ENCODE data around the gene GALT. TPM values are rescaled to one million over a fixed set of nuclear protein-coding genes. Genes with fewer than 3 reads are reported as not detected.

Gene GALT
- total and polyA plus RNA-seq, 2 donors (not counting 1 experiment from before 2014, with no cell fraction given) = 111 to 167 TPM

DNA sequence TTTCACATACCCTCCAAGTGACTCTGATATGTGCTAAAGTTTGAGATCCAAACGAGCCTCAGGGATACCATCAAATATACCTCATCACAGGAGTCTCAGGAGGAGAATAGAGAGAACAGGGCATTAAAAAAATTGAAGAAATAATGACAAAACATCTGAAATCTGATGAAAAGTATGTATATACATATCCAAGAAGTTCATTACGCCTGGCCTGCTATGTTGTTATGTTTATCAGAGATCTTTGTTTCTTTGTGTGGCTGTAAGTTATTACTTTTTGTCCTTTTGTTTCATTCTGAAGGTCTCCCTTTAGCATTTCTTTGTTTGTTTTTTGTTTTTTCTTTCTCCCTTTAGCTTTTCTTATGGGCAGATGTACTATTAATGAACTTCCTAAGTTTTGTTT is 47.1 kb downstream of the GALT start:
- ChIA-PET POLR2A (no interaction called here), CTCF (interaction anchor here (2.4 kb wide), 1 partner anchor 9 kb away, joined by 9 read pairs; no protein-coding TSS in a partner anchor)
- intact Hi-C loops (cut with micrococcal nuclease) = no loop called here
- H3K4me1 Mint-ChIP-seq = no peaks in the 10 kb centered on the region
- no peaks in the 10 kb centered on the region for H3K36me3 ChIP-seq (replicated peaks in 1 of 2; ENCODE audit: control extremely low read depth in 1 of 2, control insufficient read depth in 1 of 2, extremely low read depth in 1 of 2, insufficient read depth in 2 of 2, low read length in 1 of 2)
- H3K27me3 ChIP-seq (replicated peaks in 1 of 4; ENCODE audit: control extremely low read depth in 1 of 4, control insufficient read depth in 3 of 4, insufficient read depth in 4 of 4, low read length in 3 of 4) = peaks cover 0 to 10% (median 0%) of the 10 kb centered on the region in 4 experiments
- DNase-seq = no peak
- no peaks in the 10 kb centered on the region for H3K4me1 ChIP-seq (ENCODE audit: control insufficient read depth in 2 of 2, insufficient read depth in 2 of 2, low read length in 2 of 2)
- H3K4me3 Mint-ChIP-seq = no peak overlapping the region
- WGBS (ENCODE audit: insufficient coverage) = no CpG with 5 or more reads among the region's 2 CpGs
- no peaks in the 10 kb centered on the region for H4K20me1 ChIP-seq (ENCODE audit: control insufficient read depth, insufficient read depth, low read length, poor library complexity, severe bottlenecking)
- no peak overlapping the region for H3K9ac ChIP-seq (ENCODE audit: low read length)
- no peaks in the 10 kb centered on the region for H3K9me3 Mint-ChIP-seq (ENCODE audit: insufficient read depth)
- ATAC-seq (ENCODE audit: low read depth) = no peak
- H3K9me3 ChIP-seq (ENCODE audit: control extremely low read depth in 1 of 3, control insufficient read depth in 2 of 3, insufficient read depth in 1 of 3, low read length in 2 of 3) = no peaks in the 10 kb centered on the region
- H3K4me3 ChIP-seq (ENCODE audit: control extremely low read depth in 1 of 5, extremely low read depth in 1 of 5, insufficient read depth in 1 of 5, low read depth in 2 of 5, low read length in 4 of 5) = no peak overlapping the region
- no peak overlapping the region for H3K4me2 ChIP-seq (replicated peaks; ENCODE audit: low read depth, low read length, poor library complexity, severe bottlenecking)
- H3K79me2 ChIP-seq (ENCODE audit: control insufficient read depth, insufficient read depth, low read length) = no peaks in the 10 kb centered on the region
- H2AFZ ChIP-seq (ENCODE audit: insufficient read depth, low read depth, low read length, poor library complexity, severe bottlenecking) = no peak overlapping the region
- TF ChIP-seq EZH2 (IDR thresholded peaks at IDR 0.05; ENCODE audit: borderline replicate concordance, insufficient read depth, low read depth, low read length, poor library complexity, severe bottlenecking) = no peak
- TF ChIP-seq, protein P1, sequence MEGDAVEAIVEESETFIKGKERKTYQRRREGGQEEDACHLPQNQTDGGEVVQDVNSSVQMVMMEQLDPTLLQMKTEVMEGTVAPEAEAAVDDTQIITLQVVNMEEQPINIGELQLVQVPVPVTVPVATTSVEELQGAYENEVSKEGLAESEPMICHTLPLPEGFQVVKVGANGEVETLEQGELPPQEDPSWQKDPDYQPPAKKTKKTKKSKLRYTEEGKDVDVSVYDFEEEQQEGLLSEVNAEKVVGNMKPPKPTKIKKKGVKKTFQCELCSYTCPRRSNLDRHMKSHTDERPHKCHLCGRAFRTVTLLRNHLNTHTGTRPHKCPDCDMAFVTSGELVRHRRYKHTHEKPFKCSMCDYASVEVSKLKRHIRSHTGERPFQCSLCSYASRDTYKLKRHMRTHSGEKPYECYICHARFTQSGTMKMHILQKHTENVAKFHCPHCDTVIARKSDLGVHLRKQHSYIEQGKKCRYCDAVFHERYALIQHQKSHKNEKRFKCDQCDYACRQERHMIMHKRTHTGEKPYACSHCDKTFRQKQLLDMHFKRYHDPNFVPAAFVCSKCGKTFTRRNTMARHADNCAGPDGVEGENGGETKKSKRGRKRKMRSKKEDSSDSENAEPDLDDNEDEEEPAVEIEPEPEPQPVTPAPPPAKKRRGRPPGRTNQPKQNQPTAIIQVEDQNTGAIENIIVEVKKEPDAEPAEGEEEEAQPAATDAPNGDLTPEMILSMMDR (IDR thresholded peaks at IDR 0.05) = no peak
- H3K27ac ChIP-seq (ENCODE audit: low read length in 2 of 2) = no peak overlapping the region
- no peak overlapping the region for H3K27ac Mint-ChIP-seq
- H3K27me3 Mint-ChIP-seq = peaks cover 21% of the 10 kb centered on the region

GRCh38 chr9:34694811-34695210 is 48.3 kb downstream of the GALT start:
- Histone ChIP-seq H2AFZ (ENCODE audit: insufficient read depth, low read depth, low read length, poor library complexity, severe bottlenecking) (no peak overlapping the region), H3K79me2 (ENCODE audit: control insufficient read depth, insufficient read depth, low read length) (no peaks in the 10 kb centered on the region), H4K20me1 (ENCODE audit: control insufficient read depth, insufficient read depth, low read length, poor library complexity, severe bottlenecking) (no peaks in the 10 kb centered on the region), H3K27me3 (replicated peaks in 1 of 4; ENCODE audit: control extremely low read depth in 1 of 4, control insufficient read depth in 3 of 4, insufficient read depth in 4 of 4, low read length in 3 of 4) (peaks cover 0 to 11% (median 5%) of the 10 kb centered on the region in 4 experiments), H3K9ac (ENCODE audit: low read length) (no peak overlapping the region), H3K27ac (ENCODE audit: low read length in 2 of 2) (no peak overlapping the region), H3K4me1 (ENCODE audit: control insufficient read depth in 2 of 2, insufficient read depth in 2 of 2, low read length in 2 of 2) (no peaks in the 10 kb centered on the region), H3K9me3 (ENCODE audit: control extremely low read depth in 1 of 3, control insufficient read depth in 2 of 3, insufficient read depth in 1 of 3, low read length in 2 of 3) (no peaks in the 10 kb centered on the region), H3K36me3 (replicated peaks in 1 of 2; ENCODE audit: control extremely low read depth in 1 of 2, control insufficient read depth in 1 of 2, extremely low read depth in 1 of 2, insufficient read depth in 2 of 2, low read length in 1 of 2) (no peaks in the 10 kb centered on the region), H3K4me3 (ENCODE audit: control extremely low read depth in 1 of 5, extremely low read depth in 1 of 5, insufficient read depth in 1 of 5, low read depth in 2 of 5, low read length in 4 of 5) (no peak overlapping the region), H3K4me2 (replicated peaks; ENCODE audit: low read depth, low read length, poor library complexity, severe bottlenecking) (no peak overlapping the region)
- TF ChIP-seq EZH2 (IDR thresholded peaks at IDR 0.05; ENCODE audit: borderline replicate concordance, insufficient read depth, low read depth, low read length, poor library complexity, severe bottlenecking) = no peak
- TF ChIP-seq, protein P1 (IDR thresholded peaks at IDR 0.05) = no peak
- Mint-ChIP-seq H3K4me3 (no peak overlapping the region), H3K27me3 (peaks cover 24% of the 10 kb centered on the region), H3K4me1 (no peaks in the 10 kb centered on the region), H3K27ac (no peak overlapping the region), H3K9me3 (ENCODE audit: insufficient read depth) (no peaks in the 10 kb centered on the region)
- ChIA-PET CTCF (no interaction called here), POLR2A (no interaction called here)
- ATAC-seq (ENCODE audit: low read depth) (no peak), DNase-seq (no peak)
- intact Hi-C loops (cut with micrococcal nuclease) = no loop called here

Small RNA genes lying within 50 kb of the gene (small RNA-seq; reads per million reads assigned to genes)
- not detected for gene CCL27 (ENCODE audit: insufficient read length, low read depth, low replicate concordance)

Other genes starting within 250 kb of the GALT start
- gene FAM219A, start 188.1 kb upstream of the GALT start, total RNA-seq = 16.0 and 17.3 TPM in 2 replicates
- gene FAM219A, start 188.1 kb upstream of the GALT start, polyA plus RNA-seq = 12.6 and 12.9 TPM in 2 replicates
- not detected in 2 replicates for gene DNAI1, start 187.9 kb upstream of the GALT start, total RNA-seq
- not detected in 2 replicates for gene DNAI1, start 187.9 kb upstream of the GALT start, polyA plus RNA-seq
- not detected in 2 replicates for gene ENHO, start 123.7 kb upstream of the GALT start, total RNA-seq
- 0.13 TPM in 1 of 2 replicates, not detected in the other for gene ENHO, start 123.7 kb upstream of the GALT start, polyA plus RNA-seq
- gene CNTFR, start 57.0 kb upstream of the GALT start, total RNA-seq = not detected in 2 replicates
- not detected in 2 replicates for gene CNTFR, start 57.0 kb upstream of the GALT start, polyA plus RNA-seq
- gene RPP25L, start 34.6 kb upstream of the GALT start, total RNA-seq = 20.2 and 21.7 TPM in 2 replicates
- 14.8 and 27.0 TPM in 2 replicates for gene RPP25L, start 34.6 kb upstream of the GALT start, polyA plus RNA-seq
- gene DCTN3, start 26.2 kb upstream of the GALT start, total RNA-seq = 48.2 and 55.3 TPM in 2 replicates
- gene DCTN3, start 26.2 kb upstream of the GALT start, polyA plus RNA-seq = 56.4 and 75.0 TPM in 2 replicates
- gene ARID3C, start 17.6 kb upstream of the GALT start, total RNA-seq = not detected in 2 replicates
- gene ARID3C, start 17.6 kb upstream of the GALT start, polyA plus RNA-seq = not detected in 2 replicates
- gene SIGMAR1, start 8.9 kb upstream of the GALT start, total RNA-seq = 21.4 and 23.0 TPM in 2 replicates
- gene SIGMAR1, start 8.9 kb upstream of the GALT start, polyA plus RNA-seq = 18.9 and 30.7 TPM in 2 replicates
- 47.3 and 52.1 TPM in 2 replicates for gene IL11RA, start 5.5 kb downstream of the GALT start, total RNA-seq
- 58.0 and 69.3 TPM in 2 replicates for gene IL11RA, start 5.5 kb downstream of the GALT start, polyA plus RNA-seq
- not detected in 2 replicates for gene CCL27, start 16.0 kb downstream of the GALT start, total RNA-seq
- gene CCL27, start 16.0 kb downstream of the GALT start, polyA plus RNA-seq = not detected in 2 replicates
- not detected in 2 replicates for gene CCL19, start 44.6 kb downstream of the GALT start, total RNA-seq
- 0.26 TPM in 1 of 2 replicates, not detected in the other for gene CCL19, start 44.6 kb downstream of the GALT start, polyA plus RNA-seq
- gene CCL21, start 63.5 kb downstream of the GALT start, total RNA-seq = not detected in 2 replicates
- not detected in 2 replicates for gene CCL21, start 63.5 kb downstream of the GALT start, polyA plus RNA-seq